SU-DHL-6 (cell line): Measurements from ENCODE around the gene CNTN5.

ENCODE experiments used
- CTCF ChIP-seq: fragments of 200-600 bp; sonication (generic); IDR thresholded peaks from one replicate; pipeline ENCODE4 v1.5.1; 2017; ENCODE audit warnings: antibody characterized with exemption, mild to moderate bottlenecking, low read length, moderate library complexity; ENCODE audit not compliant: insufficient read depth, poor library complexity, severe bottlenecking
- EZH2phosphoT487 ChIP-seq: fragments of 200-600 bp; sonication (generic), shearing (Covaris generic); conservative IDR thresholded peaks from 2 replicates; pipeline ENCODE4 v1.6.1; 2018; ENCODE audit warnings: mild to moderate bottlenecking, antibody characterized with exemption, low read length, moderate library complexity, mixed read lengths

GRCh38 chr11:99327527-99327926 lies 306.8 kb downstream of the CNTN5 start:
- no peak for TF ChIP-seq EZH2phosphoT487
- no peak for TF ChIP-seq CTCF
